Body of pancreas (tissue), 4 donors: ENCODE results near the gene SLC1A2.

ENCODE experiments used
- POLR2A ChIP-seq, 3 donors: fragments of 450-650 bp; IDR thresholded peaks; one replicate each; pipeline ENCODE4 v1.6.1; 2016; ENCODE audit warnings: antibody characterized with exemption in 3 of 3, mild to moderate bottlenecking in 2 of 3
- TF ChIP-seq, protein P1 (sequence below), 7 experiments: fragments of 450-650 bp in 4 of 7; fragments of 200-600 bp in 3 of 7; sonication (generic) in 3 of 7; IDR thresholded peaks; one replicate each; pipeline ENCODE4 v1.5.1; 2016 to 2019; ENCODE audit warnings: antibody characterized with exemption in 7 of 7

GRCh38 chr11:35338921-35339320, 80.4 kb downstream of the SLC1A2 start:
- TF ChIP-seq, protein P1, sequence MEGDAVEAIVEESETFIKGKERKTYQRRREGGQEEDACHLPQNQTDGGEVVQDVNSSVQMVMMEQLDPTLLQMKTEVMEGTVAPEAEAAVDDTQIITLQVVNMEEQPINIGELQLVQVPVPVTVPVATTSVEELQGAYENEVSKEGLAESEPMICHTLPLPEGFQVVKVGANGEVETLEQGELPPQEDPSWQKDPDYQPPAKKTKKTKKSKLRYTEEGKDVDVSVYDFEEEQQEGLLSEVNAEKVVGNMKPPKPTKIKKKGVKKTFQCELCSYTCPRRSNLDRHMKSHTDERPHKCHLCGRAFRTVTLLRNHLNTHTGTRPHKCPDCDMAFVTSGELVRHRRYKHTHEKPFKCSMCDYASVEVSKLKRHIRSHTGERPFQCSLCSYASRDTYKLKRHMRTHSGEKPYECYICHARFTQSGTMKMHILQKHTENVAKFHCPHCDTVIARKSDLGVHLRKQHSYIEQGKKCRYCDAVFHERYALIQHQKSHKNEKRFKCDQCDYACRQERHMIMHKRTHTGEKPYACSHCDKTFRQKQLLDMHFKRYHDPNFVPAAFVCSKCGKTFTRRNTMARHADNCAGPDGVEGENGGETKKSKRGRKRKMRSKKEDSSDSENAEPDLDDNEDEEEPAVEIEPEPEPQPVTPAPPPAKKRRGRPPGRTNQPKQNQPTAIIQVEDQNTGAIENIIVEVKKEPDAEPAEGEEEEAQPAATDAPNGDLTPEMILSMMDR (IDR thresholded peaks at IDR 0.05) = no peak
- no peak for TF ChIP-seq POLR2A (IDR thresholded peaks at IDR 0.05)
